ENCODE data around the gene FGF14.

DNA sequence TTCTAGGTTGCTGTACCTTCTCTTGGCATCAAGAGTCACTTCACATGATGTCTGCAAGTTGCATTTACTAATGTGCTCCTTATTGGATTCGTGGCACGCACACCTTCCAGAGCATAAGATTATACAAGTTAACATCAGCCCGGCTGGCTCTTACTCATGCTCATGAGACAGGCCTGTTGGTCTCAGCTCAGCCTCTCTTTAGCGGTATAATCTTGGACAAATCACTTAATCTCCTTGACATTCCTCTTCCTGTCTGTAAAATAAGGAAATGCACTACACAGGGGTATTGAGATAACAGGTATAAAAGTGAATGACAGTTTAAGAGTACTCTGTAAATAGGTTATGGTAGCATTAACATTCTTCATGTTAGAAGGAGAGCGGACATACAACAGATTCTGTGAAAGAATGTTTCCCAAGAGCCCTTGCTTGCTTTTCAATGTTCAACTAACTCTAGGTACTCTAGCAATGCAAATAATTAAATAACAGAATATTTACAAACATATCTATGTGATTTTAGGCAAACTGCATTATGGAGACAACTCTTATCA, 181.1 kb downstream of the FGF14 start:
- TF ChIP-seq, protein P1, sequence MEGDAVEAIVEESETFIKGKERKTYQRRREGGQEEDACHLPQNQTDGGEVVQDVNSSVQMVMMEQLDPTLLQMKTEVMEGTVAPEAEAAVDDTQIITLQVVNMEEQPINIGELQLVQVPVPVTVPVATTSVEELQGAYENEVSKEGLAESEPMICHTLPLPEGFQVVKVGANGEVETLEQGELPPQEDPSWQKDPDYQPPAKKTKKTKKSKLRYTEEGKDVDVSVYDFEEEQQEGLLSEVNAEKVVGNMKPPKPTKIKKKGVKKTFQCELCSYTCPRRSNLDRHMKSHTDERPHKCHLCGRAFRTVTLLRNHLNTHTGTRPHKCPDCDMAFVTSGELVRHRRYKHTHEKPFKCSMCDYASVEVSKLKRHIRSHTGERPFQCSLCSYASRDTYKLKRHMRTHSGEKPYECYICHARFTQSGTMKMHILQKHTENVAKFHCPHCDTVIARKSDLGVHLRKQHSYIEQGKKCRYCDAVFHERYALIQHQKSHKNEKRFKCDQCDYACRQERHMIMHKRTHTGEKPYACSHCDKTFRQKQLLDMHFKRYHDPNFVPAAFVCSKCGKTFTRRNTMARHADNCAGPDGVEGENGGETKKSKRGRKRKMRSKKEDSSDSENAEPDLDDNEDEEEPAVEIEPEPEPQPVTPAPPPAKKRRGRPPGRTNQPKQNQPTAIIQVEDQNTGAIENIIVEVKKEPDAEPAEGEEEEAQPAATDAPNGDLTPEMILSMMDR (IDR thresholded peaks at IDR 0.05; ENCODE audit: low read depth, low read length), result no peak
- TF ChIP-seq EZH2phosphoT487 (IDR thresholded peaks at IDR 0.05; ENCODE audit: low read depth), result no peak
